NCI-H1436 treated with DMSO at 0.1 percent for 48 hours (cell line): ENCODE results near the gene PGAP1.

Experiments
- DNase-seq: peaks from one replicate; lab custom pipeline; 2025; lab: John Stamatoyannopoulos, UW

PGAP1 gene

GRCh38 chr2:196891136-196891535 lies 35.4 kb downstream of the PGAP1 start:
- no peak for DNase-seq

- DNase-seq, result no peak
These were observed 39.1 kb downstream of the PGAP1 start for GRCh38 chr2:196887431-196887830.

- no peak for DNase-seq
These were observed 42.1 kb downstream of the PGAP1 start for GRCh38 chr2:196884368-196884767.

- DNase-seq, result no peak
These were observed 50.1 kb downstream of the PGAP1 start for GRCh38 chr2:196876364-196876763.

- DNase-seq, result no peak
These were observed 51.1 kb downstream of the PGAP1 start for GRCh38 chr2:196875414-196875813.

GRCh38 chr2:196873511-196873910 lies 53.0 kb downstream of the PGAP1 start:
- DNase-seq, result no peak

- DNase-seq, result no peak
These were observed 71.9 kb downstream of the PGAP1 start for GRCh38 chr2:196854629-196855028.

- DNase-seq, result no peak
These were observed 73.0 kb downstream of the PGAP1 start for GRCh38 chr2:196853301-196854087.

- DNase-seq, result no peak
These were observed 75.4 kb downstream of the PGAP1 start for GRCh38 chr2:196851088-196851487.

- no peak for DNase-seq
These were observed 76.6 kb downstream of the PGAP1 start for GRCh38 chr2:196849895-196850294.

- DNase-seq, result no peak
These were observed 80.2 kb downstream of the PGAP1 start for GRCh38 chr2:196846295-196846694.

- no peak for DNase-seq
These were observed 81.1 kb downstream of the PGAP1 start for GRCh38 chr2:196845371-196845770.

GRCh38 chr2:196840171-196840570 lies 86.3 kb downstream of the PGAP1 start:
- no peak for DNase-seq

GRCh38 chr2:196839574-196839973 lies 86.9 kb downstream of the PGAP1 start:
- no peak for DNase-seq

- no peak for DNase-seq
These were observed 90.1 kb downstream of the PGAP1 start for GRCh38 chr2:196836440-196836839.

GRCh38 chr2:196830701-196831100 lies 95.8 kb downstream of the PGAP1 start:
- DNase-seq, result no peak

- no peak for DNase-seq
These were observed 99.2 kb downstream of the PGAP1 start for GRCh38 chr2:196827356-196827755.

GRCh38 chr2:196823750-196824522 lies 102.6 kb downstream of the PGAP1 start:
- no peak for DNase-seq

- no peak for DNase-seq
These were observed 105.3 kb downstream of the PGAP1 start for GRCh38 chr2:196821195-196821594.

GRCh38 chr2:196809260-196809659 lies 117.2 kb downstream of the PGAP1 start, which contains the start of gene C2orf66:
C2orf66 (minus strand) TSS chr2:196809355; CDS start chr2:196809336, 19 bp downstream.
- DNase-seq, result no peak

GRCh38 chr2:196808083-196808665 lies 118.3 kb downstream of the PGAP1 start:
- no peak for DNase-seq

GRCh38 chr2:196804381-196804780 lies 122.1 kb downstream of the PGAP1 start:
- no peak for DNase-seq

GRCh38 chr2:196802401-196802800 lies 124.1 kb downstream of the PGAP1 start:
- no peak for DNase-seq
